GM19035 (cell line): ENCODE measurements around the gene MED16.

Source experiments
- ATAC-seq: cut with Tn5 transposase; IDR thresholded peaks from one replicate; pipeline ENCODE4 v1.9.1; 2021; ENCODE audit not compliant: unreplicated experiment

MED16 gene

DNA sequence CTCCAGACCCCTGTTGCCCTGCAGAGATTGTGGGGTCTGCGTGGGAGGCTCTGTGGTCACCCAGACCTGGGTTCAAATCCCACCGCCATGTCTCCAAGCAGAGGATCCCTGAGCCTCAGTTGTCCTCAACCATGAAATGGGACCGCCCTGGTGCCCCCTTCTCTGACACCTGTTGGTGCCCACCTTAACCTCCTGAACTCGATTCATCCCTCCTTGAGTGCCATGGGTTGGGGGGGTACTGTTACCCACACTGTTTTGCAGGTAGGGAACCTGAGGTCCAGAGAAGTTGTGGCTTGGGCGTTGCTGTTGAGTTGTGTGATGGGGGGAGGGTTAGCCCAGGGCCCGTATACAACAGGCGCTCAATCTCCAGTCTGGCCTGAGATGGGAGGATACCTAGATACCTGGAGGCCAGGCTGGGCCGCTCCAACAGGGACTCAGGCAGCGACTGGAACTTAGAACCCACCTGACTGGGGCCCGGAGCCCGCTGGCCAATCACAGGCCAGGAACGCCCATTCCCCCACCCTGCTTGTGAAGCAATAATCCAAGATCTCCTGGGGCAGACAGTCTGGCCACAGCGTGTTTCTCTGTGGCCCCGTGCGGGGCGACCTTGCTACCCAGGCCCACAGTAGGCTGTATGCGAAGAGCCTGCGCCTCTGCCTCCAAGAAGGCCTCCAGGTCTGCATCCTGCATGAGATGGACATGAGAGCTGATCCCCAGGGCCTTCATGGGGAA is 35.6 kb upstream of the MED16 start:
- ATAC-seq = no peak

DNA sequence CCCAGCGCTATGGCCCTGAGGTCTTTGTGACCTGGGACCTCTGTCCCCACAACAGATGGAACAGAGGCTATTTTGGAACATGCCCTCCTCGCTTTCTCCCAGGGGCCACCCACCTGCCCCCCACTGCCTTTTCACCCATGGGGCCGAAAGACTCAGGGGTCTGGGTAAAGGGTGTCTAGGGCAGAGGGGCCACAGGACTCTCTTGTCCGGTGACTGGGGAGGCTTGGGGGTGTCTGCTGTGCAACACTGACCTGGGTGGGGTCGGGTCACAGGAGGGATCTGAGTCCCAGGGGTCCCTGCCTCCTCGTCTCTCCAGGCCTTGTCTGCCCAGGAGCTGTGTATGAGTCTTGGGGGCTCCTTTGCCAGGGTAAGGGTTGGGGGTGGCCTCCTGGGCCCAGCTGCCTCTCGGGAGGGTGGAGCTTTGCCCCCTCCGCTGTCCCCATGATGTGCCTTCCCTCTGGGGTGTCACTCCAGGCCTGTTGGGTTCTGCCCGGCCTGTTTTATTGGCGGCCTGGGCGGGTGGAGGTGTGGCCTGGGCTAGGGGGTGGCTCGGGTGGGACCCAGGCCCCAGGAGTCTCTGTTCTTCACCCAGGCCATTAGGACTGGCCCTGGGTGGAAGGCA is 34.9 kb upstream of the MED16 start:
- ATAC-seq = no peak

DNA sequence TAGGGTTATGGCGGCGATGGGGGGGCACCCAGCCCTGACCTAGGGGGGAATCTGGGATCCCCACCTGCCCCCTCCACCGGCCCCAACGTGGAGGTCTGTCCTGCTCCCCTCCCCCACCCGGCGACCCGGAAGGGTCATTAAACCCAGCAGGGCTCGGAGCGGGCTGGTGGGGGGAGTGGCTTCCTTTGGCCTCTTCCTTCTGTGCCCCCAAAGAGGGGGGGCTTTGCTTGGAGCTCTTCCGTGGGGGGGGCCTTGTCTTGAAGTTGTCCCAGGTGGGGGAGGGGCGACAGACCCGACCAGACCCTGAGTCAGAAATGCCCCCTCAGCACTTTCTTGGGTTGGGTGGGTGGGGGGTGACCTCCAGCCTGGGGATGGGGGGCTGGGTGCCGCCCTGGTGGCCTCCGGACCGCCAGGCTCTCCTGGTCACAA is 34.4 kb upstream of the MED16 start:
- no peak for ATAC-seq

- no peak for ATAC-seq
Measured at GRCh38 chr19:926589-927350, 33.8 kb upstream of the MED16 start.

DNA sequence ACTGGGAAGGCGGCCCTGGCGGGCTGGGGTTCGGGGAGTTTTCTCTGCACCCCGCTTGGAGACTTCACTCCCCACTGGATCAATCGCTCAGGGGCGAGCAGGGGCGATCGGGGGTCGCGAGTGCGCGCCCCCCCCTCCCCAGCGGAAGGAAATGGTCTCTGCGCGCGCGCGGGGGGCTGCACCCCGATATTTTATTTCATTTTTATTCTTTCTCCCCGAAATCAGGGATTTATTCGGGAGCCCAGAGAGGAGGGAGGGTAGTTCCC is 33.3 kb upstream of the MED16 start:
- no peak for ATAC-seq

- ATAC-seq = peak; percentile 61
Measured at GRCh38 chr19:925526-926322, 32.7 kb upstream of the MED16 start, which contains the start of gene ARID3A. Gene ARID3A, plus strand, starts transcription at chr19:926035. Its CDS starts 3,494 bp downstream, at chr19:929529.

DNA sequence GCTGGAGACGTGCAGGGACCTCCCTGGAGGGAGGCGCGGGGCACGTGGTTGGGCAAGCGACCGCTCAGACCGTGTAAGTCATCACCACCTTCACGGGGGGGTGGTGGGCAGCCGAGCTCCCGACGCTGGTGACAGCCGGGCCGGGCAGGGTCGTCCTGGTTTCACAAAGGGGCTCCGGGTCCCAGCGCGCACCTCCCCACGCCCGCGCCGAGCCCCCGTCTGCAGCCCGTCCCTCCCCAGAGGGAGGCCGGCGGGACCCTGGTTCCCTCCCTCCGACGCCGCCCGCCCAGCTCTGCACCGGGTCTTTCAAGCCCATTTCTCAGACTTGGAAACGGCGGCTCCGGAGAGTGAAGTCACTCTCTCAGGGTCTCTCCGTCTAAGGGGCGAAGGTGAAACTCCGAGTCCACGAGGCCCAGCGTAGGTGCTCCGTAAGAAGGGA is 32.1 kb upstream of the MED16 start:
- ATAC-seq = peak; percentile 38

DNA sequence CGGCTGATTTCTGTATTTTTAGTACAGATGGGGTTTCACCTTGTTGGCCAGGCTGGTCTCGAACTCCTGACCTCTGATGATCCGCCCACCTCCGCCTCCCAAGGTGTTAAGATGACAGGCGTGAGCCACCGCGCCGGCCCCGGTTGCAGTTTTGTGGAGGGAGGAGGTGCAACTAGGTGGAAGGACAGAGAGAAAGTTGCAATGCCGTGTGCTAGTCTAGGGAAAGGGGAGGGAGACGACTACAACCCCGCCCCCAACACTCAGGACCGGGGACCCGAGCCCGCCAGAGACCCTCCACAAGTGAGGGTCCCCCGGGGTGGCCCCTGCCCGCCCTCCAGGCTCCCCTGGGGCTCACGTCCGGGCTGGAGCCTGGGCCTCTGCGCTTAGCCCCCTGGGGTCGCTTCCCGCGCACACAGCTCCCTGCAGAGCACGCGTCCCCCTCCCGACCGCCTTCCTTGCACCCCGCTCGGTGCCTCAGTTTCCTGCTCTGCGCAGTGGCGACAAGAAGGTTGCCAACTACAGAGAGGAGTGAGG is 31.6 kb upstream of the MED16 start:
- ATAC-seq = no peak

DNA sequence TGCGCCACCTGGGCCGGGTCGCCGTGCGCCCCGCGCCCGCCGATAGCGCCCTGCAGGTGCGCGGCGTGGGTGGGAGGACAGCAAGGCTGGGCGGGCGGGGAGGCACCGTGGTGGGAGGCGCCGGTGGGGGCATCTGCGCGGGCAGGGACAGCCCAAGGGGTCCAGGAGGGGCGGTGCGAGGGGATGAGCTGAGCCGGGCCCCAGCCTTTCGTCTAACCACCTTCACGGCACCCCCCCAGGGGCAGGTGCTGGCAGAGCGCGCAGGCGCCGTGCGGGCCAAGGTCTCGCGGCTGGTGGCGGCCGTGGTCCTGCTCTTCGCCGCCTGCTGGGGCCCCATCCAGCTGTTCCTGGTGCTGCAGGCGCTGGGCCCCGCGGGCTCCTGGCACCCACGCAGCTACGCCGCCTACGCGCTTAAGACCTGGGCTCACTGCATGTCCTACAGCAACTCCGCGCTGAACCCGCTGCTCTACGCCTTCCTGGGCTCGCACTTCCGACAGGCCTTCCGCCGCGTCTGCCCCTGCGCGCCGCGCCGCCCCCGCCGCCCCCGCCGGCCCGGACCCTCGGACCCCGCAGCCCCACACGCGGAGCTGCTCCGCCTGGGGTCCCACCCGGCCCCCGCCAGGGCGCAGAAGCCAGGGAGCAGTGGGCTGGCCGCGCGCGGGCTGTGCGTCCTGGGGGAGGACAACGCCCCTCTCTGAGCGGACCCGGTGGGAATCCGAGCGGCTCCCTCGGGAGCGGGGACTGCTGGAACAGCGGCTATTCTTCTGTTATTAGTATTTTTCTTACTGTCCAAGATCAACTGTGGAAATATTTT is 27.3 kb upstream of the MED16 start:
- no peak for ATAC-seq

DNA sequence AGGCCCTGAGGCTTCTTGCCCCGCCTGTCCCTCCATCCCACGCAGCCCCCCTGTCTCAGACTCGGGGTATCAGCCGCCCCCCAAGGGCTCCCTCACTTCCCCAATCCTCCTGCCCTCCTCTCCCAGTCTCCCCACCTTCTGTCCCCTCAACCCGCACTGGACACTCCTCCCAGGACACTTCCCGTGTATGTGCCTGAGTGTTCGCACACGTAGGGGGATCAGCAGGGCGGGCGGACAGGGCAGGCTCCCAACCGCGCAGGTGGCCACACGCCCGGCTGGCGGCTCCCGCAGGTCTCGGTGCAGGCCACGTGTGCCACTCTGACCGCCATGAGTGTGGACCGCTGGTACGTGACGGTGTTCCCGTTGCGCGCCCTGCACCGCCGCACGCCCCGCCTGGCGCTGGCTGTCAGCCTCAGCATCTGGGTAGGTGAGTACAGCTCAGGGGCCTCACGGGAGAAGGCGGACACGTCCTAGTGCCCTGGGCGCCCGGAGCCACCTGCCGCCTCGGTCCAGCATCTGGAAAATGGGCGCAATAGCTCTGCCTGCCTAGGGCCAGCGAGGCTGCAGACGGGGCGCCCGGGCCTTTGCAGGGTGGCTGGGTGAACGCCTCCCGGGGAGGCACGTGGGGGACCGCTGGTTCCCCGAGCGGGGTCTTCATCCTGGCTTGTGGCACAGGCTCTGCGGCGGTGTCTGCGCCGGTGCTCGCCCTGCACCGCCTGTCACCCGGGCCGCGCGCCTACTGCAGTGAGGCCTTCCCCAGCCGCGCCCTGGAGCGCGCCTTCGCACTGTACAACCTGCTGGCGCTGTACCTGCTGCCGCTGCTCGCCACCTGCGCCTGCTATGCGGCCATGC is 26.4 kb upstream of the MED16 start:
- ATAC-seq = no peak

GRCh38 chr19:918481-919198 is 25.7 kb upstream of the MED16 start:
- ATAC-seq = no peak

DNA sequence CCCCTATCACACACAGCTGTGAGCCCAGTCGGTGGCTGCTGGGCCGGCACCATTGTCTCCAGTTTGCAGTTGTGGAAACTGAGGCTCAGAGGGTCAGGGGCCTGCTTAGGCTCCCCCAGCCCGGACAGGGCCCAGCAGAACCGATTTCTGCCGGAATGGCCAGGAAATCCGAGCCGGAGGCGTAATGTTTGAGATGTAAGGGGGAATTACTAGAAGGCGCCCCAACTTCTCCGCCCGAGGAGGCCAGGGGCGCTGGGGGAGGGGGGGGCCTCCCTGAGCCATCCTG is 25.1 kb upstream of the MED16 start:
- no peak for ATAC-seq

GRCh38 chr19:917323-918151 is 24.6 kb upstream of the MED16 start, which contains the start of gene KISS1R:
Gene KISS1R, plus strand, starts transcription at chr19:917333. Its CDS starts 170 bp downstream, at chr19:917503.
- ATAC-seq = no peak

DNA sequence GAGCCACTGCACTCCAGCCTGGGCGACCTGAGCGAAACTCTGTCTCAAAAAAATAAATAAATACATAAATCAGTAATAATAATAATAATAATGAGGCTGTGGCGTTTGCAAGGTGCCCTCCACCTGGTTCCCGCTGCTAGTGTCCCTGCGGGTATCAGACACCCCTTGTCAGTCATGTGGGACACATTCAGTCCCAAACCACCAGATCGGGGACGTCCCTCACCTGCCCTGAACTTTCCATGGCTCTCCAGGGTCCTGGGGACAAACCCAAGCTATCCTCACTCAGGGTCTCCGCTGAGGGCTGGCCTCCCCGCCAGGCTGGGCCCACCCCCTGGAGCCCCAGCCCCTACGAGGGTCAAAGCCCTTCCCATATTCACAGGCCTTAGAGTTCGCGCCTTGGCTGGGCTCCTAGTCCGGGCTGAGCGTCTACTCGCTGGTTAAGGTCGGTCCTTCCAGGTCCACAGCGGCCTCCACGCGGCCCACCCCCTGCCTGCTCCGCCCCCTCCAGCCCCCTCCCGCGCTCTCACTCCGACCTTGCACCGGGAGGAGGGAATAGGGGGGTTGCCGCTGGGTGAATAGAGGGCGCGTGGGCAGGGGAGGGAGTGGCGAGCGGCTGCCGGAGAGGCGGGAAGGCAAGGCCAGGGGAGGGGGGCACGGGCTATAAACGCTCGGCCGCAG is 23.8 kb upstream of the MED16 start:
- ATAC-seq = no peak

DNA sequence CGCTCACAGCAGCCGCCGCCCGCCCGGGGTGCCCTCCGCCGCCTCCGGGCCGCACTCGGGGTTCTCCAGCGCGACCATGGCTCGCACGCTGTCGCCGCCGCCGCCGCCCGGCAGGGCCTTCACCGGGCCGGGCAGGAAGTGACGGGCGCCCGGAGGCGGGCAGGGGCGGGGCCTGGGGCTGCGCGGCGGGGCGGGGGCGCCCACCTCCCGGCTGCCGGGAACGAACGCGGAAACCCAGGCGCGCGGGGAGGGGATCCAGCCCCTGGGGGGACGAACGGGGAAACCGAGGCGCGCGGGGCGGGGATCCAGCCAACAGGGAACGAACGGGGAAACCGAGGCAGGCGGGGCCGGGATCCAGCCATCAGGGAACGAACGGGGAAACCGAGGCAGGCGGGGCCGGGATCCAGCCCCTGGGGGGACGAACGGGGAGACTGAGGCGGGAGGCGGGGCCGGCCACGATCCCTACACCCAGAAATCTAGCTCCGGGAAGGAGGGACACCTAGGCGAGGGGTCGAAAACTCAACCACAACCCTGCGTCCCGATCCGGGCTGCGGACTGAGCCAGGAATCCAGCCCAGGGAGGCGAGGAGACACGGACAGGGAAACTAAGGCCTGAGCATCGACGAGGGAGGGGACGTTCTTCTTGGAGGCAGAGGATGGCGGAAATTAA is 20.2 kb upstream of the MED16 start, which contains the start of gene R3HDM4:
R3HDM4 (minus strand) TSS at position 140 of the 669 bp plus-strand sequence; CDS start at position 78, 62 bp downstream.
- ATAC-seq = peak; percentile 57

DNA sequence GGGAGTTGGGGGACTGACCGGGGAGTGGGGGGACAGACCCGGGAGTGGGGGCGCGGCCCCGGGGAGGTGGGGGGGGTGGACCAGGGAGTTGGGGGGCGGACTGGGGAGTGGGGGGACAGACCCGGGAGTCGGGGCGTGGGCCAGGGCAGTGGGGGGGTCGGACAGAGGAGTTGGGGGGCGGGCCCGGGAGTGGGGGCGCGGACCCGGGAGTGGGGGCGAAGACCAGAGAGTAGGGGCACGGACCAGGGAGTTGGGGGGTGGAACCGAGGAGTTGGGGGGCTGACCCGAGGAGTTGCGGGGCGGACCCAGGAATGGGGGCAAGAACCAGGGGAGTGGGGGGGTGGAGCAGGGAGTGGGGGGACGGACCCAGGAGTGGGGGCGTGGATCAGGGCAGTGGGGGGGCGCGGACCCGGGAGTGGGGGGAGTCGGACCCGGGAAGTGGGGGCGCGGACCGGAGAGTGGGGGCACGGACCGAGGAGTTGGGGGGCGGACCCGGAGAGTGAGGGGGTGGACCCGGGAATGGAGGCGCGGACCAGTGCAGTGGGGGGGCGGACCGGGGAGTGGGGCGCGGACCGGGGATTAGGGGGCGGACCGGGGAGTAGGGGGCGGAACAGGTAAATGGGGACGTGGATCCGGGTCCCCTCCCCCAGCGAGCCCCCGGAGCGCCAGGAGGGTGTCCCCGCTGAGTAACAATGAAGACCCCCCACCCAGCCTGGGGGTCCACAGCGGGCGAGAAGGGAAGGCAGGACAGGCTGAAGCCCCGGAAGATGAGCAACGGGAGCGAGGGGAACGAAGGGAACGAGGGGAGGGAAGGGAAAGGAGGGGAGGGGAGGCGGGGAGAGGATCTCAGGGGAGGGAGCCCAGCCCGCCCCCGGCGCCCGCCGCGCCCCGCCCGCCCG is 19.4 kb upstream of the MED16 start:
- no peak for ATAC-seq
